Glutamatergic neuron (in vitro differentiated cells): ENCODE results near the gene PLEKHM3. TPM values are rescaled to one million over a fixed set of nuclear protein-coding genes. Genes with fewer than 3 reads are reported as not detected.

Experiments used
- DNase-seq: peaks from one replicate; pipeline ENCODE4 v3.0.0; 2022
- H3K27ac Mint-ChIP-seq: one replicate; pipeline ENCODE4 v1.8.0; 2020; ENCODE audit warnings: mild to moderate bottlenecking, mixed read lengths, inconsistent platforms; ENCODE audit not compliant: unreplicated experiment
- H3K27me3 Mint-ChIP-seq: one replicate; pipeline ENCODE4 v1.8.0; 2020; ENCODE audit warnings: mild to moderate bottlenecking, moderate library complexity, mixed read lengths, inconsistent platforms; ENCODE audit not compliant: unreplicated experiment
- H3K36me3 Mint-ChIP-seq: one replicate; pipeline ENCODE4 v1.8.0; 2020; ENCODE audit warnings: mild to moderate bottlenecking, mixed read lengths, inconsistent platforms; ENCODE audit not compliant: unreplicated experiment
- H3K4me1 Mint-ChIP-seq: one replicate; pipeline ENCODE4 v1.8.0; 2020; ENCODE audit warnings: mild to moderate bottlenecking, low read depth, mixed read lengths, inconsistent platforms; ENCODE audit not compliant: unreplicated experiment
- H3K4me3 Mint-ChIP-seq: one replicate; pipeline ENCODE4 v1.8.0; 2020; ENCODE audit warnings: mild to moderate bottlenecking, mixed read lengths, inconsistent platforms; ENCODE audit not compliant: unreplicated experiment
- H3K9me3 Mint-ChIP-seq: one replicate; pipeline ENCODE4 v1.8.0; 2020; ENCODE audit warnings: mild to moderate bottlenecking, moderate library complexity, mixed read lengths, inconsistent platforms; ENCODE audit not compliant: unreplicated experiment
- CTCF ChIP-seq: fragments of 200-600 bp; sonication (generic); IDR thresholded peaks from one replicate; pipeline ENCODE4 v1.5.0; 2021; ENCODE audit not compliant: partially characterized antibody, unreplicated experiment
- total RNA-seq: library from RNA; stranded (reverse); fragmentation: NEBNext Ultra II Directional; extraction: Animal tissue kit (Norgen Biotek cat#: 25700); gene quantifications from one replicate; pipeline ENCODE4 v1.2.1, GENCODE V29; 2021; ENCODE audit not compliant: unreplicated experiment

PLEKHM3 gene
- total RNA-seq, 1 donor from 2014 or later: 19.5 TPM

- Mint-ChIP-seq H3K9me3 (peaks cover 2% of the 10 kb centered on the region), H3K27me3 (no peaks in the 10 kb centered on the region), H3K4me3 (no peak overlapping the region), H3K4me1 (peaks cover 2% of the 10 kb centered on the region), H3K27ac (no peak overlapping the region), H3K36me3 (no peaks in the 10 kb centered on the region)
- TF ChIP-seq CTCF: no peak
- no peak for DNase-seq
Measured at GRCh38 chr2:207975921-207976320, 49.4 kb downstream of the PLEKHM3 start.

- TF ChIP-seq CTCF: no peak
- no peak for DNase-seq
- no peak overlapping the region for H3K27ac Mint-ChIP-seq
- no peaks in the 10 kb centered on the region for H3K36me3 Mint-ChIP-seq
- H3K27me3 Mint-ChIP-seq: no peaks in the 10 kb centered on the region
- peaks cover 7% of the 10 kb centered on the region for H3K4me1 Mint-ChIP-seq
- no peak overlapping the region for H3K4me3 Mint-ChIP-seq
- peaks cover 2% of the 10 kb centered on the region for H3K9me3 Mint-ChIP-seq
Measured at GRCh38 chr2:207974216-207974605, 51.1 kb downstream of the PLEKHM3 start.

GRCh38 chr2:207970826-207971180 is 54.5 kb downstream of the PLEKHM3 start:
- Mint-ChIP-seq H3K9me3 (peaks cover 2% of the 10 kb centered on the region), H3K4me3 (no peak overlapping the region), H3K27me3 (no peaks in the 10 kb centered on the region), H3K27ac (no peak overlapping the region), H3K4me1 (peaks cover 7% of the 10 kb centered on the region), H3K36me3 (no peaks in the 10 kb centered on the region)
- TF ChIP-seq CTCF: no peak
- DNase-seq: no peak

GRCh38 chr2:207970147-207970825 is 55.0 kb downstream of the PLEKHM3 start:
- H3K36me3 Mint-ChIP-seq: no peaks in the 10 kb centered on the region
- no peak overlapping the region for H3K4me3 Mint-ChIP-seq
- peaks cover 7% of the 10 kb centered on the region for H3K4me1 Mint-ChIP-seq
- no peak overlapping the region for H3K27ac Mint-ChIP-seq
- H3K27me3 Mint-ChIP-seq: no peaks in the 10 kb centered on the region
- peaks cover 2% of the 10 kb centered on the region for H3K9me3 Mint-ChIP-seq
- no peak for DNase-seq
- no peak for TF ChIP-seq CTCF

GRCh38 chr2:207969249-207969648 is 56.1 kb downstream of the PLEKHM3 start:
- no peak for DNase-seq
- no peak overlapping the region for H3K27ac Mint-ChIP-seq
- TF ChIP-seq CTCF: no peak
- no peaks in the 10 kb centered on the region for H3K27me3 Mint-ChIP-seq
- no peaks in the 10 kb centered on the region for H3K36me3 Mint-ChIP-seq
- H3K4me3 Mint-ChIP-seq: no peak overlapping the region
- peaks cover 7% of the 10 kb centered on the region for H3K4me1 Mint-ChIP-seq
- peaks cover 2% of the 10 kb centered on the region for H3K9me3 Mint-ChIP-seq
